Osteocyte (in vitro differentiated cells): ENCODE measurements around the gene RB1. TPM values are rescaled to one million over a fixed set of nuclear protein-coding genes. Genes with fewer than 3 reads are reported as not detected.

Experiments used
- DNase-seq: peaks from one replicate; pipeline ENCODE4 v3.0.0; 2021; ENCODE audit warnings: mixed read lengths; ENCODE audit not compliant: unreplicated experiment; ENCODE audit errors: extremely low spot score
- H3K27ac Mint-ChIP-seq: one replicate; pipeline ENCODE4 v1.8.0; 2021; ENCODE audit warnings: mild to moderate bottlenecking, mixed read lengths; ENCODE audit not compliant: unreplicated experiment
- H3K27me3 Mint-ChIP-seq: one replicate; pipeline ENCODE4 v1.8.0; 2021; ENCODE audit warnings: mixed read lengths; ENCODE audit not compliant: unreplicated experiment
- H3K36me3 Mint-ChIP-seq: one replicate; pipeline ENCODE4 v1.8.0; 2021; ENCODE audit warnings: mixed read lengths; ENCODE audit not compliant: unreplicated experiment
- H3K4me1 Mint-ChIP-seq: one replicate; pipeline ENCODE4 v1.8.0; 2021; ENCODE audit warnings: mixed read lengths; ENCODE audit not compliant: unreplicated experiment
- H3K4me3 Mint-ChIP-seq: one replicate; pipeline ENCODE4 v1.8.0; 2021; ENCODE audit warnings: mild to moderate bottlenecking, moderate library complexity, mixed read lengths; ENCODE audit not compliant: unreplicated experiment
- H3K9me3 Mint-ChIP-seq: one replicate; pipeline ENCODE4 v1.8.0; 2021; ENCODE audit warnings: mixed read lengths; ENCODE audit not compliant: unreplicated experiment
- total RNA-seq: library from RNA; stranded (reverse); gene quantifications from 2 replicates; pipeline ENCODE4 v1.2.1, GENCODE V29; 2021
- TF ChIP-seq, protein P1 (sequence below): fragments of 200-600 bp; sonication (generic); IDR thresholded peaks from 2 replicates; pipeline ENCODE4 v1.5.0; 2021; ENCODE audit warnings: antibody characterized with exemption, mild to moderate bottlenecking, moderate library complexity

The RB1 gene
- total RNA-seq, 1 donor from 2014 or later, result 42.3 TPM

- DNase-seq, result no peak
- peaks cover 4% of the 10 kb centered on the region for H3K36me3 Mint-ChIP-seq
- H3K27me3 Mint-ChIP-seq, result no peaks in the 10 kb centered on the region
- no peak overlapping the region for H3K27ac Mint-ChIP-seq
- H3K4me1 Mint-ChIP-seq, result no peaks in the 10 kb centered on the region
- TF ChIP-seq, protein P1, sequence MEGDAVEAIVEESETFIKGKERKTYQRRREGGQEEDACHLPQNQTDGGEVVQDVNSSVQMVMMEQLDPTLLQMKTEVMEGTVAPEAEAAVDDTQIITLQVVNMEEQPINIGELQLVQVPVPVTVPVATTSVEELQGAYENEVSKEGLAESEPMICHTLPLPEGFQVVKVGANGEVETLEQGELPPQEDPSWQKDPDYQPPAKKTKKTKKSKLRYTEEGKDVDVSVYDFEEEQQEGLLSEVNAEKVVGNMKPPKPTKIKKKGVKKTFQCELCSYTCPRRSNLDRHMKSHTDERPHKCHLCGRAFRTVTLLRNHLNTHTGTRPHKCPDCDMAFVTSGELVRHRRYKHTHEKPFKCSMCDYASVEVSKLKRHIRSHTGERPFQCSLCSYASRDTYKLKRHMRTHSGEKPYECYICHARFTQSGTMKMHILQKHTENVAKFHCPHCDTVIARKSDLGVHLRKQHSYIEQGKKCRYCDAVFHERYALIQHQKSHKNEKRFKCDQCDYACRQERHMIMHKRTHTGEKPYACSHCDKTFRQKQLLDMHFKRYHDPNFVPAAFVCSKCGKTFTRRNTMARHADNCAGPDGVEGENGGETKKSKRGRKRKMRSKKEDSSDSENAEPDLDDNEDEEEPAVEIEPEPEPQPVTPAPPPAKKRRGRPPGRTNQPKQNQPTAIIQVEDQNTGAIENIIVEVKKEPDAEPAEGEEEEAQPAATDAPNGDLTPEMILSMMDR, result no peak
- H3K4me3 Mint-ChIP-seq, result no peak overlapping the region
- no peaks in the 10 kb centered on the region for H3K9me3 Mint-ChIP-seq
Observed at GRCh38 chr13:48494874-48495273, 191.3 kb downstream of the RB1 start.

DNA sequence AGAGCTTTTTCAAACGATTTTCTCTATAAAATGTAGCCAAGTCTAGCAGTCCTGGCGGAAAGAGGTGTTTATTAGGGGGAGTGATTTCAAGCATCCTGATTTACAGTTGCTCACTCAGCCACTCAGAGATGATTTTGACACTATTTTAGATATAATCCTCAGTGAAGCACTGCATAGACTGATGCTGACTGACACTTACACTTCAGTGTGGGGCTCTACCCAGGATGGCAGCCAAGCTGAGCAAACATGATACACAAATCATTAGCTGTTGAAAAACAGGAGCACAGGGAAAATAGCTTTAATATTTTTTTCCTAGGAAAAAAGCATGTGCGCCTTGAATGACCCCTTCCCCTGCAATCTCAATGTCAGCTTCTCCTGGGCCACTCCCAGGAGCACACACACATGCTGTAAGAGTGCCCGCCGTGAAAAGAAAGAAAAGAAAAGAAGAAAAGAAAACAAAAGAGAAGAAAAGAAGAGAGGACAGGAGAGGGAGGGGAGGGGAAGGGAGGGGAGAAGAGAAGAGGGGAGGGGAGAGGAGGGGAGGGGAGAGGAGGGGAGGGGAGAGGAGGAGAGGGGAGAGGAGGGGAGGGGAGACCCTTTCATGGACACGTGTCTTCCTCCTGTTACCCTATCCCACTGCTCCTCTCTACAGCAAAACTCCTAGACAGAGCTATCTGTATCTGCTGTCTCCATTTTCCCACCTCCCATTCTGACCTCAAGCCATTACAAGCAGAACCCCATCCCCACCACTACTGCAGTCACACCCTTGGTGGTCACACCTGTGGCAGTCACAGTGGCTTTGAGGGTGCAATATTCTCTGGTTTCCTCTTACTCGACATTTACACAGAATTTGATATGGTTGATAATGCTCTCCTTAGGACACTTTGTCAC lies 193.0 kb downstream of the RB1 start:
- Mint-ChIP-seq H3K9me3 (no peaks in the 10 kb centered on the region), H3K36me3 (peaks cover 2% of the 10 kb centered on the region), H3K27ac (no peak overlapping the region), H3K4me3 (no peak overlapping the region), H3K27me3 (no peaks in the 10 kb centered on the region), H3K4me1 (peaks cover 6% of the 10 kb centered on the region)
- no peak for DNase-seq
- TF ChIP-seq, protein P1, result no peak

GRCh38 chr13:48497669-48498068 lies 194.1 kb downstream of the RB1 start:
- Mint-ChIP-seq H3K4me1 (peaks cover 6% of the 10 kb centered on the region), H3K27me3 (no peaks in the 10 kb centered on the region), H3K4me3 (no peak overlapping the region), H3K9me3 (no peaks in the 10 kb centered on the region), H3K27ac (no peak overlapping the region), H3K36me3 (peaks cover 2% of the 10 kb centered on the region)
- no peak for DNase-seq
- TF ChIP-seq, protein P1, result no peak

DNA sequence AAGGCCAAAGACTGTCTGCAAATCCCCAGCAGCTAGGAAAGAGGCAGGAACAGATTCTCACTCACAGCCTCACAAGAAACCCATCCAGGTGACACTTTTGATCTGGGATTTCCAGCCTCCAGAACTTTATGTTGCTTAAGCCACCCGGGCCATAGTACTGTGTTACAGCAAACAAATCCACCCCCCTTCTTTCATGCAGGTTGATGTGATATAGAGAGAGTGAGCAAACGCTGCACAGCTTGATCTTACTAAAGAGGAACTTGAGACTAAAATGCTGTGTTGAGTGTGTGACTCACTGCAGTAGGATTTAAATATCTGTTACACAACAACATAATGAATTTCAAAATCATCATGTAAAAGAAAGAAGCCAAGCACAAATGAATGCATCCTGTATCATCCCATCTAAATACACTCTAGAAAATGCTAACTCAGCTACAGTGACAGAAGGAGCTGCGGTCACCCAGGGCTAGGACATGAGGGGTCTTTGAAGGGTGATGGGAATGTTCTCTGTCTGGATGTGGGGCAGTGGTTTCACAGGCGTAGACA lies 197.2 kb downstream of the RB1 start:
- no peak overlapping the region for H3K27ac Mint-ChIP-seq
- H3K36me3 Mint-ChIP-seq, result peaks cover 5% of the 10 kb centered on the region
- H3K27me3 Mint-ChIP-seq, result no peaks in the 10 kb centered on the region
- TF ChIP-seq, protein P1, result no peak
- H3K4me3 Mint-ChIP-seq, result no peak overlapping the region
- H3K4me1 Mint-ChIP-seq, result peaks cover 6% of the 10 kb centered on the region
- DNase-seq, result no peak
- H3K9me3 Mint-ChIP-seq, result no peaks in the 10 kb centered on the region

DNA sequence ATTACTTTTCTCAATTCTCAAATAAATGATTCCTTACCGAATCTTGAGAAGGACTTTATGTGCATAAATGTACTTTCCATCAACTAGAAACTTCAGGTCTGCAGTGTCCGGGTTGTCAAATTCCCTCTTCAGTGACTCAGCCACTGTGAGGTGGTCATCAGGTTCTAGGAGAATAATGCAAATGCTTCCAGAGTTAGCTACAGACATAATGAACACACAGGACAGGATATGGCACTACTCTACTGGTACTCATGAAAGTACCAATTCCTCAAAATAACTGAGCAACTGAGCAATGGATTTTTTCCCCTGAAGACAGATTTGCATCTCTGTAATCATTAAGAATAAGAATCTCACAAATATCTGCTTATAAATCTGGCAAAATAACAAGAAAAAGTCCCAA lies 198.2 kb downstream of the RB1 start:
- Mint-ChIP-seq H3K27ac (no peak overlapping the region), H3K4me1 (peaks cover 9% of the 10 kb centered on the region), H3K9me3 (no peaks in the 10 kb centered on the region), H3K4me3 (no peak overlapping the region), H3K27me3 (no peaks in the 10 kb centered on the region), H3K36me3 (peaks cover 9% of the 10 kb centered on the region)
- TF ChIP-seq, protein P1, result no peak
- no peak for DNase-seq
